Smooth muscle cell (in vitro differentiated cells): ENCODE data around the gene VWA8. TPM values are rescaled to one million over a fixed set of nuclear protein-coding genes. Genes with fewer than 3 reads are reported as not detected.
A peak's percentile ranks its signal among the peaks of the same experiment; 100 is the strongest.

Source experiments
- DNase-seq: peaks from one replicate; lab custom pipeline; 2025; ENCODE audit not compliant: unreplicated experiment; lab: John Stamatoyannopoulos, UW
- H2AFZ ChIP-seq: fragments of 200-600 bp; sonication (generic); 2 replicates; pipeline ENCODE4 v1.6.0; 2016; ENCODE audit warnings: antibody characterized with exemption, low read depth, mild to moderate bottlenecking
- H3F3A ChIP-seq: fragments of 200-600 bp; sonication (generic); 2 replicates; pipeline ENCODE4 v1.6.0; 2017; ENCODE audit warnings: antibody characterized with exemption, low read depth
- H3K27ac ChIP-seq: fragments of 200-600 bp; sonication (generic); 2 replicates; pipeline ENCODE4 v1.5.1; 2016; ENCODE audit warnings: low read depth, mild to moderate bottlenecking
- H3K27me3 ChIP-seq: fragments of 200-600 bp; sonication (generic); 2 replicates; pipeline ENCODE4 v1.6.1; 2016; ENCODE audit warnings: low read depth, mild to moderate bottlenecking
- H3K36me3 ChIP-seq: fragments of 200-600 bp; sonication (generic); 2 replicates; pipeline ENCODE4 v1.5.1; 2016; ENCODE audit warnings: low read depth
- H3K4me1 ChIP-seq: fragments of 200-600 bp; sonication (generic); 2 replicates; pipeline ENCODE4 v1.5.1; 2016; ENCODE audit warnings: low read depth
- H3K4me2 ChIP-seq: fragments of 200-600 bp; sonication (generic); 2 replicates; pipeline ENCODE4 v1.6.0; 2016; ENCODE audit warnings: mild to moderate bottlenecking
- H3K4me3 ChIP-seq: fragments of 200-600 bp; sonication (generic); 2 replicates; pipeline ENCODE4 v1.5.1; 2016; ENCODE audit warnings: mild to moderate bottlenecking
- H3K79me2 ChIP-seq: fragments of 200-600 bp; sonication (generic); 2 replicates; pipeline ENCODE4 v1.6.0; 2016; ENCODE audit warnings: low read depth, mild to moderate bottlenecking
- H3K9ac ChIP-seq: fragments of 200-600 bp; sonication (generic); 2 replicates; pipeline ENCODE4 v1.6.0; 2016; ENCODE audit warnings: low read depth
- H3K9me3 ChIP-seq: fragments of 200-600 bp; sonication (generic); replicated peaks from 2 replicates; pipeline ENCODE4 v1.5.1; 2016; ENCODE audit warnings: low read depth
- H4K20me1 ChIP-seq: fragments of 200-600 bp; sonication (generic); 2 replicates; pipeline ENCODE4 v1.6.0; 2016; ENCODE audit warnings: low read depth
- CTCF ChIP-seq: fragments of 200-600 bp; sonication (generic); IDR thresholded peaks from 2 replicates; pipeline ENCODE4 v1.5.1; 2017; ENCODE audit warnings: borderline replicate concordance, mild to moderate bottlenecking, antibody characterized with exemption; ENCODE audit not compliant: insufficient read depth, poor library complexity, severe bottlenecking
- WGBS: methylation state at CpG from one replicate; pipeline ENCODE4 v1.1.7; 2016; ENCODE audit warnings: low lambda C conversion rate; 5-methylcytosine and 5-hydroxymethylcytosine counted together
- polyA plus RNA-seq: library from polyadenylated mRNA; unstranded; fragments of >200 nt; fragmentation: Nextera tagmentation; extraction: Ambion mirVana; gene quantifications from 2 replicates; pipeline ENCODE4 v1.2.1, GENCODE V29; 2016
- total RNA-seq: library from RNA; depleted of rRNA; stranded (reverse); fragments of >200 nt; gene quantifications from 2 replicates; pipeline ENCODE4 v1.2.3, GENCODE V29; 2014

The VWA8 gene
- total and polyA plus RNA-seq, 2 experiments from 2014 or later = 2.6 to 14.4 TPM

GRCh38 chr13:41765020-41765419 lies 195.9 kb downstream of the VWA8 start:
- H4K20me1 ChIP-seq = no peaks in the 10 kb centered on the region
- no peak for DNase-seq
- TF ChIP-seq CTCF = no peak

GRCh38 chr13:41764558-41764957 lies 196.4 kb downstream of the VWA8 start:
- Histone ChIP-seq H2AFZ (no peak overlapping the region), H3K4me2 (no peak overlapping the region), H3K36me3 (peaks cover 3% of the 10 kb centered on the region), H3F3A (no peaks in the 10 kb centered on the region), H3K27ac (no peak overlapping the region), H3K79me2 (no peaks in the 10 kb centered on the region), H3K9ac (no peak overlapping the region), H3K4me1 (no peaks in the 10 kb centered on the region), H3K4me3 (no peak overlapping the region), H4K20me1 (no peaks in the 10 kb centered on the region), H3K9me3 (no peaks in the 10 kb centered on the region), H3K27me3 (no peaks in the 10 kb centered on the region)
- WGBS = 93% methylated on average over 4 of the region's 4 CpGs
- TF ChIP-seq CTCF = no peak
- no peak for DNase-seq

More at GRCh38 chr13:41765020-41765419, 195.9 kb downstream of the VWA8 start:
- Histone ChIP-seq H3K9me3 (no peaks in the 10 kb centered on the region), H3K9ac (no peak overlapping the region), H3F3A (no peaks in the 10 kb centered on the region), H3K36me3 (peaks cover 3% of the 10 kb centered on the region), H3K27me3 (no peaks in the 10 kb centered on the region), H2AFZ (no peak overlapping the region), H3K4me3 (no peak overlapping the region), H3K79me2 (no peaks in the 10 kb centered on the region), H3K4me2 (no peak overlapping the region), H3K27ac (no peak overlapping the region), H3K4me1 (no peaks in the 10 kb centered on the region)
- WGBS = 90% methylated on average over 1 of the region's 1 CpG

- Histone ChIP-seq H3K27me3 (no peaks in the 10 kb centered on the region), H4K20me1 (no peaks in the 10 kb centered on the region), H3K79me2 (no peaks in the 10 kb centered on the region), H3K36me3 (peaks cover 7% of the 10 kb centered on the region), H3K27ac (no peak overlapping the region), H3K9ac (no peak overlapping the region), H3F3A (no peaks in the 10 kb centered on the region), H2AFZ (no peak overlapping the region), H3K4me1 (no peaks in the 10 kb centered on the region), H3K4me2 (no peak overlapping the region), H3K9me3 (peaks cover 3% of the 10 kb centered on the region), H3K4me3 (no peak overlapping the region)
- DNase-seq = no peak
- TF ChIP-seq CTCF = no peak
- 66% methylated on average over 3 of the region's 3 CpGs for WGBS
Observed at GRCh38 chr13:41763782-41764181, 197.1 kb downstream of the VWA8 start.

GRCh38 chr13:41762796-41763195 lies 198.1 kb downstream of the VWA8 start:
- no peak overlapping the region for H3K27ac ChIP-seq
- no peaks in the 10 kb centered on the region for H3K4me1 ChIP-seq
- peak; percentile 0 for DNase-seq
- no peak overlapping the region for H3K4me3 ChIP-seq
- H3K27me3 ChIP-seq = no peaks in the 10 kb centered on the region
- peaks cover 3% of the 10 kb centered on the region for H3K9me3 ChIP-seq
- H4K20me1 ChIP-seq = no peaks in the 10 kb centered on the region
- peaks cover 9% of the 10 kb centered on the region for H3K36me3 ChIP-seq
- TF ChIP-seq CTCF = no peak
- H3K9ac ChIP-seq = no peak overlapping the region
- WGBS = 17% methylated on average over 5 of the region's 5 CpGs
- H3K79me2 ChIP-seq = no peaks in the 10 kb centered on the region
- H3F3A ChIP-seq = no peaks in the 10 kb centered on the region
- H2AFZ ChIP-seq = no peak overlapping the region
- H3K4me2 ChIP-seq = no peak overlapping the region
